ENCODE data around the gene GMDS. TPM values are rescaled to one million over a fixed set of nuclear protein-coding genes. Genes with fewer than 3 reads are reported as not detected.

Gene GMDS
- polyA plus RNA-seq, 1 donor (not counting 4 experiments of a cell fraction or from before 2014, with no cell fraction given): 22.1 TPM

GRCh38 chr6:2111162-2111677, 134.2 kb downstream of the GMDS start:
- Histone ChIP-seq H3K79me2 (ENCODE audit: control insufficient read depth, insufficient read depth, low read length) (no peaks in the 10 kb centered on the region), H3K27ac (ENCODE audit: control insufficient read depth, insufficient read depth, low read length) (no peak overlapping the region), H3K9ac (ENCODE audit: control insufficient read depth, extremely low read depth, insufficient read depth, low read length) (no peak overlapping the region), H3K4me2 (ENCODE audit: control insufficient read depth, extremely low read depth, insufficient read depth, low read depth, low read length) (no peak overlapping the region), H2AFZ (ENCODE audit: control insufficient read depth, low read length) (no peak overlapping the region), H4K20me1 (ENCODE audit: control insufficient read depth, extremely low read depth, insufficient read depth, low read length) (no peaks in the 10 kb centered on the region), H3K4me3 (ENCODE audit: control insufficient read depth in 2 of 3, extremely low read depth in 1 of 3, insufficient read depth in 2 of 3, low read depth in 1 of 3, low read length in 3 of 3) (no peak overlapping the region), H3K36me3 (ENCODE audit: control insufficient read depth in 2 of 2, extremely low read depth in 1 of 2, insufficient read depth in 2 of 2, low read length in 2 of 2) (no peaks in the 10 kb centered on the region), H3K4me1 (ENCODE audit: control insufficient read depth, extremely low read depth, insufficient read depth, low read length) (no peaks in the 10 kb centered on the region), H3K27me3 (ENCODE audit: control insufficient read depth, extremely low read depth, insufficient read depth, low read length) (no peaks in the 10 kb centered on the region), H3K9me1 (ENCODE audit: control insufficient read depth, extremely low read depth, insufficient read depth, low read length) (no peaks in the 10 kb centered on the region), H3K9me3 (ENCODE audit: control insufficient read depth, low read depth, low read length) (no peaks in the 10 kb centered on the region)
- dilution Hi-C loops (cut with MboI; ENCODE audit: extremely low pct_ligation_motif_present, low sequenced_read_pairs): no loop called here
- peak; percentile 9 for DNase-seq (ENCODE audit: low read depth, low spot score)
- no peak for FAIRE-seq
- TF ChIP-seq CTCF (optimal IDR thresholded peaks at IDR 0.05 in 1 of 3, IDR thresholded peaks at IDR 0.05 in 1 of 3, conservative IDR thresholded peaks at IDR 0.05 in 1 of 3; ENCODE audit: extremely low read depth in 1 of 3, insufficient read depth in 2 of 3, low read length in 3 of 3) (no peak), EZH2 (IDR thresholded peaks at IDR 0.05; ENCODE audit: low read length) (no peak)

GRCh38 chr6:2110504-2110903, 134.9 kb downstream of the GMDS start:
- Histone ChIP-seq H2AFZ (ENCODE audit: control insufficient read depth, low read length) (no peak overlapping the region), H3K27me3 (ENCODE audit: control insufficient read depth, extremely low read depth, insufficient read depth, low read length) (no peaks in the 10 kb centered on the region), H3K36me3 (ENCODE audit: control insufficient read depth in 2 of 2, extremely low read depth in 1 of 2, insufficient read depth in 2 of 2, low read length in 2 of 2) (no peaks in the 10 kb centered on the region), H3K27ac (ENCODE audit: control insufficient read depth, insufficient read depth, low read length) (no peak overlapping the region), H3K79me2 (ENCODE audit: control insufficient read depth, insufficient read depth, low read length) (no peaks in the 10 kb centered on the region), H3K4me3 (ENCODE audit: control insufficient read depth in 2 of 3, extremely low read depth in 1 of 3, insufficient read depth in 2 of 3, low read depth in 1 of 3, low read length in 3 of 3) (no peak overlapping the region), H4K20me1 (ENCODE audit: control insufficient read depth, extremely low read depth, insufficient read depth, low read length) (no peaks in the 10 kb centered on the region), H3K4me2 (ENCODE audit: control insufficient read depth, extremely low read depth, insufficient read depth, low read depth, low read length) (no peak overlapping the region), H3K9me1 (ENCODE audit: control insufficient read depth, extremely low read depth, insufficient read depth, low read length) (no peaks in the 10 kb centered on the region), H3K4me1 (ENCODE audit: control insufficient read depth, extremely low read depth, insufficient read depth, low read length) (no peaks in the 10 kb centered on the region), H3K9ac (ENCODE audit: control insufficient read depth, extremely low read depth, insufficient read depth, low read length) (no peak overlapping the region), H3K9me3 (ENCODE audit: control insufficient read depth, low read depth, low read length) (no peaks in the 10 kb centered on the region)
- no peak for FAIRE-seq
- TF ChIP-seq CTCF (optimal IDR thresholded peaks at IDR 0.05 in 1 of 3, IDR thresholded peaks at IDR 0.05 in 1 of 3, conservative IDR thresholded peaks at IDR 0.05 in 1 of 3; ENCODE audit: extremely low read depth in 1 of 3, insufficient read depth in 2 of 3, low read length in 3 of 3): no peak
- TF ChIP-seq EZH2 (IDR thresholded peaks at IDR 0.05; ENCODE audit: low read length): no peak
- DNase-seq (ENCODE audit: low read depth, low spot score): no peak
- dilution Hi-C loops (cut with MboI; ENCODE audit: extremely low pct_ligation_motif_present, low sequenced_read_pairs): no loop called here

Data from keratinocyte (primary cell).